WERI-Rb-1 (cell line): Measurements from ENCODE around the gene PLXNA2.

ENCODE experiments used
- DNase-seq: peaks from one replicate; pipeline ENCODE4 v3.0.0-alpha.2; 2020
- H3K27ac ChIP-seq: fragments of 250-450 bp; sonication (Bioruptor Pico); 2 replicates; pipeline ENCODE4 v1.5.1; 2020; ENCODE audit warnings: mild to moderate bottlenecking, moderate library complexity
- H3K27me3 ChIP-seq: fragments of 250-450 bp; sonication (Bioruptor Pico); 2 replicates; pipeline ENCODE4 v1.5.1; 2021; ENCODE audit warnings: mild to moderate bottlenecking, low read depth, moderate library complexity; ENCODE audit not compliant: insufficient read depth, severe bottlenecking
- H3K36me3 ChIP-seq: fragments of 250-450 bp; sonication (Bioruptor Pico); 2 replicates; pipeline ENCODE4 v1.5.1; 2020; ENCODE audit warnings: mild to moderate bottlenecking, moderate library complexity
- H3K4me3 ChIP-seq: 2 replicates; pipeline ENCODE4 v1.5.1; 2011; ENCODE audit warnings: low read depth, mild to moderate bottlenecking, control low read depth, low read length
- H3K9me3 ChIP-seq: fragments of 250-450 bp; sonication (Bioruptor Pico); 2 replicates; pipeline ENCODE4 v1.5.1; 2021; ENCODE audit warnings: mild to moderate bottlenecking, moderate library complexity; ENCODE audit not compliant: severe bottlenecking
- CTCF ChIP-seq: IDR thresholded peaks from 2 replicates; pipeline ENCODE4 v1.5.1; 2011; ENCODE audit warnings: low read depth, mild to moderate bottlenecking, control low read depth, inconsistent platforms, low read length

Gene PLXNA2

GRCh38 chr1:208040821-208041297, 203.3 kb downstream of the PLXNA2 start:
- Histone ChIP-seq H3K4me3 (no peak overlapping the region), H3K36me3 (peaks cover 50% of the 10 kb centered on the region), H3K27me3 (no peaks in the 10 kb centered on the region), H3K27ac (peak overlapping the region; percentile 45), H3K9me3 (no peaks in the 10 kb centered on the region)
- no peak for TF ChIP-seq CTCF
- DNase-seq: peak; percentile 83

GRCh38 chr1:208039536-208040332, 204.4 kb downstream of the PLXNA2 start:
- peaks cover 49% of the 10 kb centered on the region for H3K36me3 ChIP-seq
- no peak for TF ChIP-seq CTCF
- H3K9me3 ChIP-seq: no peaks in the 10 kb centered on the region

GRCh38 chr1:208038303-208038702, 205.9 kb downstream of the PLXNA2 start:
- no peak for DNase-seq
- H3K36me3 ChIP-seq: peaks cover 35% of the 10 kb centered on the region
- no peak for TF ChIP-seq CTCF
- no peaks in the 10 kb centered on the region for H3K9me3 ChIP-seq
- no peak overlapping the region for H3K27ac ChIP-seq
- H3K27me3 ChIP-seq: no peaks in the 10 kb centered on the region
- H3K4me3 ChIP-seq: no peak overlapping the region

More at GRCh38 chr1:208039536-208040332, 204.4 kb downstream of the PLXNA2 start:
- H3K27me3 ChIP-seq: no peaks in the 10 kb centered on the region
- DNase-seq: no peak
- H3K4me3 ChIP-seq: no peak overlapping the region
- no peak overlapping the region for H3K27ac ChIP-seq

GRCh38 chr1:208036918-208037766, 207.0 kb downstream of the PLXNA2 start:
- no peak for DNase-seq
- Histone ChIP-seq H3K27me3 (no peaks in the 10 kb centered on the region), H3K4me3 (no peak overlapping the region), H3K27ac (no peak overlapping the region), H3K9me3 (no peaks in the 10 kb centered on the region), H3K36me3 (peaks cover 40% of the 10 kb centered on the region)
- no peak for TF ChIP-seq CTCF

- H3K27ac ChIP-seq: no peak overlapping the region
- H3K9me3 ChIP-seq: no peaks in the 10 kb centered on the region
- H3K27me3 ChIP-seq: no peaks in the 10 kb centered on the region
- H3K4me3 ChIP-seq: no peak overlapping the region
- peak; percentile 96 for TF ChIP-seq CTCF
- peak; percentile 88 for DNase-seq
- peaks cover 33% of the 10 kb centered on the region for H3K36me3 ChIP-seq
Observed at GRCh38 chr1:208036106-208036808, 207.9 kb downstream of the PLXNA2 start.
